Progenitor cell of endocrine pancreas (in vitro differentiated cells): ENCODE results near the gene ERVFRD-1. TPM values are rescaled to one million over a fixed set of nuclear protein-coding genes. Genes with fewer than 3 reads are reported as not detected.
"Not testable (repeated sequence)": the region's sequence is repeated elsewhere in the genome, so short reads cannot be mapped to it uniquely, and the experiment has no call there.

Experiments
- DNase-seq: peaks from one replicate; pipeline ENCODE4 v3.0.0; 2021; ENCODE audit warnings: low spot score; ENCODE audit not compliant: unreplicated experiment
- H3K27ac Mint-ChIP-seq: 2 replicates; pipeline ENCODE4 v1.8.0; 2021; ENCODE audit warnings: mild to moderate bottlenecking, moderate library complexity, mixed read lengths
- H3K27me3 Mint-ChIP-seq: 2 replicates; pipeline ENCODE4 v1.8.0; 2021; ENCODE audit warnings: mixed read lengths
- H3K36me3 Mint-ChIP-seq: 2 replicates; pipeline ENCODE4 v1.8.0; 2022; ENCODE audit warnings: mixed read lengths; ENCODE audit not compliant: insufficient read depth
- H3K4me1 Mint-ChIP-seq: 2 replicates; pipeline ENCODE4 v1.8.0; 2021; ENCODE audit warnings: low read depth, mixed read lengths
- H3K4me3 Mint-ChIP-seq: 2 replicates; pipeline ENCODE4 v1.8.0; 2021; ENCODE audit warnings: low read depth, mild to moderate bottlenecking, moderate library complexity, mixed read lengths
- H3K9me3 Mint-ChIP-seq: 2 replicates; pipeline ENCODE4 v1.8.0; 2021; ENCODE audit warnings: low read depth, mixed read lengths
- CTCF ChIP-seq: fragments of 200-600 bp; sonication (generic); IDR thresholded peaks from one replicate; pipeline ENCODE4 v1.5.0; 2021; ENCODE audit warnings: antibody characterized with exemption, mild to moderate bottlenecking; ENCODE audit not compliant: unreplicated experiment
- total RNA-seq: library from RNA; stranded (reverse); gene quantifications from 2 replicates; pipeline ENCODE4 v1.2.1, GENCODE V29; 2021

ERVFRD-1 gene
- total RNA-seq, 1 donor from 2014 or later: not detected

- Mint-ChIP-seq H3K27ac (no peak overlapping the region), H3K36me3 (peaks cover 7% of the 10 kb centered on the region), H3K27me3 (no peaks in the 10 kb centered on the region), H3K9me3 (peaks cover 3% of the 10 kb centered on the region), H3K4me1 (no peaks in the 10 kb centered on the region), H3K4me3 (no peak overlapping the region)
- no peak for TF ChIP-seq CTCF
- no peak for DNase-seq
These were observed 15.4 kb upstream of the ERVFRD-1 start for GRCh38 chr6:11126876-11127275.

- peaks cover 3% of the 10 kb centered on the region for H3K9me3 Mint-ChIP-seq
- H3K27me3 Mint-ChIP-seq: no peaks in the 10 kb centered on the region
- DNase-seq: no peak
- peaks cover 1% of the 10 kb centered on the region for H3K4me1 Mint-ChIP-seq
- H3K27ac Mint-ChIP-seq: no peak overlapping the region
- peaks cover 7% of the 10 kb centered on the region for H3K36me3 Mint-ChIP-seq
- peak; percentile 28 for TF ChIP-seq CTCF
- no peak overlapping the region for H3K4me3 Mint-ChIP-seq
These were observed 12.5 kb upstream of the ERVFRD-1 start for GRCh38 chr6:11123978-11124377.

- DNase-seq: no peak
- H3K4me3 Mint-ChIP-seq: no peak overlapping the region
- peaks cover 3% of the 10 kb centered on the region for H3K9me3 Mint-ChIP-seq
- peaks cover 6% of the 10 kb centered on the region for H3K36me3 Mint-ChIP-seq
- peaks cover 1% of the 10 kb centered on the region for H3K4me1 Mint-ChIP-seq
- no peak overlapping the region for H3K27ac Mint-ChIP-seq
- no peak for TF ChIP-seq CTCF
- no peaks in the 10 kb centered on the region for H3K27me3 Mint-ChIP-seq
These were observed 10.9 kb upstream of the ERVFRD-1 start for GRCh38 chr6:11122380-11122779.

- no peak for DNase-seq
- H3K9me3 Mint-ChIP-seq: peaks cover 3% of the 10 kb centered on the region
- no peak for TF ChIP-seq CTCF
- H3K4me1 Mint-ChIP-seq: peaks cover 1% of the 10 kb centered on the region
- no peak overlapping the region for H3K27ac Mint-ChIP-seq
- H3K4me3 Mint-ChIP-seq: no peak overlapping the region
- peaks cover 4% of the 10 kb centered on the region for H3K36me3 Mint-ChIP-seq
- H3K27me3 Mint-ChIP-seq: no peaks in the 10 kb centered on the region
These were observed 10.3 kb upstream of the ERVFRD-1 start for GRCh38 chr6:11121851-11122250.

GRCh38 chr6:11120271-11121005, 8.9 kb upstream of the ERVFRD-1 start:
- Mint-ChIP-seq H3K4me1 (peaks cover 1% of the 10 kb centered on the region), H3K27ac (peak overlapping the region; percentile 14), H3K9me3 (no peaks in the 10 kb centered on the region), H3K27me3 (no peaks in the 10 kb centered on the region), H3K36me3 (no peaks in the 10 kb centered on the region), H3K4me3 (no peak overlapping the region)
- no peak for DNase-seq
- TF ChIP-seq CTCF: no peak

GRCh38 chr6:11115808-11116536, 4.4 kb upstream of the ERVFRD-1 start:
- H3K36me3 Mint-ChIP-seq, DNase-seq, H3K4me3 Mint-ChIP-seq, H3K27me3 Mint-ChIP-seq, H3K9me3 Mint-ChIP-seq, H3K27ac Mint-ChIP-seq, H3K4me1 Mint-ChIP-seq: not testable (repeated sequence)
